HepG2 (cell line): ENCODE data around the gene AQP11. TPM values are rescaled to one million over a fixed set of nuclear protein-coding genes. Genes with fewer than 3 reads are reported as not detected.
A peak's percentile ranks its signal among the peaks of the same experiment; 100 is the strongest.

Experiments
- ATF4 ChIP-seq, 2 experiments: fragments of 450-650 bp in 1 of 2; sonication (generic) in 1 of 2; formaldehyde crosslinking; IDR thresholded peaks; 2 replicates each; pipeline versions ENCODE4 v1.5.0 to v1.8.0; 2020 to 2022; ENCODE audit warnings: mild to moderate bottlenecking in 1 of 2, missing genetic modification reagents in 1 of 2
- CENPX ChIP-seq: sonication (generic); formaldehyde crosslinking; IDR thresholded peaks from 2 replicates; pipeline ENCODE4 v1.9.0; 2021; ENCODE audit warnings: mild to moderate bottlenecking, missing genetic modification reagents, moderate library complexity
- FOSL2 ChIP-seq: sonication (generic); formaldehyde crosslinking; IDR thresholded peaks from 2 replicates; pipeline ENCODE4 v1.4.0; 2020; ENCODE audit warnings: missing genetic modification reagents
- FOXA3 ChIP-seq: IDR thresholded peaks from 2 replicates; pipeline ENCODE4 v1.6.1; 2016; ENCODE audit warnings: missing genetic modification reagents, missing compliant biosample characterization
- KAT7 ChIP-seq: IDR thresholded peaks from 2 replicates; pipeline ENCODE4 v1.6.1; 2018; ENCODE audit warnings: borderline replicate concordance, missing compliant biosample characterization
- KLF16 ChIP-seq, 2 experiments: sonication (generic) in 1 of 2; formaldehyde crosslinking in 1 of 2; IDR thresholded peaks; 2 replicates each; pipeline versions ENCODE4 v1.6.1 to v1.8.0; 2016 to 2023; ENCODE audit warnings: missing genetic modification reagents in 2 of 2, missing compliant biosample characterization in 1 of 2
- MBNL3 ChIP-seq: fragments of 250-450 bp; sonication (Bioruptor Pico); conservative IDR thresholded peaks from 2 replicates; pipeline ENCODE4 v1.8.0; 2022; ENCODE audit warnings: mild to moderate bottlenecking, inconsistent platforms
- NBN ChIP-seq: fragments of 450-650 bp; conservative IDR thresholded peaks from 2 replicates; pipeline ENCODE4 v1.6.1; 2017
- ONECUT2 ChIP-seq: sonication (generic); formaldehyde crosslinking; IDR thresholded peaks from 2 replicates; pipeline ENCODE4 v1.4.0; 2020; ENCODE audit warnings: missing genetic modification reagents
- PBX3 ChIP-seq: sonication (generic); formaldehyde crosslinking; IDR thresholded peaks from 2 replicates; pipeline ENCODE4 v1.8.1; 2023; ENCODE audit warnings: missing genetic modification reagents, inconsistent platforms, borderline replicate concordance
- PHF20 ChIP-seq: sonication (generic); formaldehyde crosslinking; IDR thresholded peaks from 2 replicates; pipeline ENCODE4 v1.5.0; 2020; ENCODE audit warnings: mild to moderate bottlenecking, missing genetic modification reagents
- RCOR2 ChIP-seq: IDR thresholded peaks from 2 replicates; pipeline ENCODE4 v1.6.1; 2016; ENCODE audit warnings: missing biosample characterization, missing genetic modification reagents
- SNAI1 ChIP-seq: sonication (generic); formaldehyde crosslinking; IDR thresholded peaks from 2 replicates; pipeline ENCODE4 v1.5.0; 2020; ENCODE audit warnings: mild to moderate bottlenecking, missing genetic modification reagents, borderline replicate concordance
- SP1 ChIP-seq, 2 experiments: fragments of 450-650 bp in 1 of 2; sonication (generic) in 1 of 2; formaldehyde crosslinking in 1 of 2; IDR thresholded peaks; 2 replicates each; pipeline versions ENCODE4 v1.4.0 to v1.6.1; 2016 to 2020; ENCODE audit warnings: missing genetic modification reagents in 1 of 2
- ZNF180 ChIP-seq: sonication (generic); formaldehyde crosslinking; IDR thresholded peaks from 2 replicates; pipeline ENCODE4 v1.4.0; 2020; ENCODE audit warnings: low read depth, missing genetic modification reagents, borderline replicate concordance
- ZNF383 ChIP-seq: sonication (generic); formaldehyde crosslinking; IDR thresholded peaks from 2 replicates; pipeline ENCODE4 v1.4.0; 2020; ENCODE audit warnings: missing genetic modification reagents, mild to moderate bottlenecking, borderline replicate concordance
- ZNF580 ChIP-seq: IDR thresholded peaks from 2 replicates; pipeline ENCODE4 v1.6.1; 2016; ENCODE audit warnings: low read depth, borderline replicate concordance
- ZNF713 ChIP-seq: sonication (generic); formaldehyde crosslinking; IDR thresholded peaks from 2 replicates; pipeline ENCODE4 v1.4.0; 2020; ENCODE audit warnings: mild to moderate bottlenecking, missing genetic modification reagents
- ZNF883 ChIP-seq: sonication (generic); formaldehyde crosslinking; IDR thresholded peaks from 2 replicates; pipeline ENCODE4 v1.5.1; 2020; ENCODE audit warnings: mild to moderate bottlenecking, missing genetic modification reagents; ENCODE audit errors: not compliant biosample characterization
- polyA plus RNA-seq, 8 experiments: library from polyadenylated mRNA; depleted of rRNA in 3 of 8; stranded (reverse) in 7 of 8; unstranded in 1 of 8; fragments of >200 nt; fragmentation: Illumina TruSeq in 4 of 8; extraction: Trizol in 4 of 8; gene quantifications; 2 replicates each; pipeline versions ENCODE4 v1.2.1 to v1.2.3, GENCODE V29; 2011 to 2016; ENCODE audit warnings: low read depth in 4 of 8, missing spikeins in 1 of 8, mixed read lengths in 1 of 8; ENCODE audit not compliant: insufficient read depth in 1 of 8
- total RNA-seq, 5 experiments: library from RNA; depleted of rRNA; stranded (reverse); fragments of >200 nt; fragmentation: Illumina TruSeq; extraction: Trizol; gene quantifications; 2 replicates each; pipeline ENCODE4 v1.2.3, GENCODE V29; 2016; ENCODE audit warnings: low read depth in 1 of 5
- TF ChIP-seq, protein P1 (sequence below): sonication (generic); formaldehyde crosslinking; IDR thresholded peaks from 2 replicates; pipeline ENCODE4 v1.5.0; 2020; ENCODE audit warnings: mild to moderate bottlenecking, low read depth, missing genetic modification reagents, borderline replicate concordance
- TF ChIP-seq, protein P2 (sequence below): sonication (generic); formaldehyde crosslinking; IDR thresholded peaks from 2 replicates; pipeline ENCODE4 v1.4.0; 2020; ENCODE audit warnings: missing genetic modification reagents, mild to moderate bottlenecking, borderline replicate concordance

The AQP11 gene
- total and polyA plus RNA-seq, 2 of the 13 experiments (the other 11 are each of a cell fraction or from before 2014, with no cell fraction given), result 10.4 to 15.3 TPM

DNA sequence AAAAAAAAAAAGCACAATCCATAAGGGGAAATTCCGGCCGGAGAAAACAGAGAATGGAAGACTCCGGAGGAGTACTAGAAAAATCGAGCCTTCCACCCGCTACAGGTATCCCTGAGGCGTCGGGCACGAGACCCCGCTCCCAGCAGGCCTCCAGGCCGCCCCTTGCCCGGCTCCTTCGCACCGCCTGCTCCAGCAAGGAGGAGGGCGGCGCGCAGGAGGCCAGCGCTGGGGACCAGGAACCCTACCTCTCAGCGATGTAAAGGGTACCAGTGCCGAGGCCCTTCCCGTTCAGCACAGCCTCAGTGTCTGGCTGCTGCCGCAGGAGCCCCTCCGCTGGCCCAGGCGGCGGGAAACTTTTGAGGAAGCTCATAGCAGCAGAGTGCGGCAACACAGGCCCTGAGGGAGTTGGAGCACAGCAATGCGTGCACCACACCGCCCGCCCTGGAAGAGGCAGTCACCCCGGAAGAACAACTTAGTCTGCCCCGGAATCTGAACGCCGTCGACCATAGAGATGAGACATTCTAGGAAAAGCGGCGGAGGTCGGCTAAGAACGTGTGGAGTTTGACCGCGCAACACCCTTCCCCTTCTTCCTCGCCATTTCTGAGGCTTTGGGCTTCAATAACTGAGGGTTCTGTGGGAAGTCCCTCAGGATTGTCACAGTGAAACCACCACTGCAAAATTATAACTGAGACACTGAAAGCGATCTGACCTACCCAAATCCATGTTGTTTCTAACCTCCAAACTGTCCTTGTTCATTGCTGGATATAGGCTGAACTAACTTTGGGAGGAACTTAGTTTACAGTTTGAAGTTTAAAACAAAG is 47.8 kb downstream of the AQP11 start, which contains the start of gene CLNS1A (continued):
- TF ChIP-seq CENPX (CRISPR knock-in tag) (no peak), PHF20 (peak; percentile 96), SNAI1 (CRISPR knock-in tag) (no peak), PBX3 (CRISPR knock-in tag) (no peak), ZNF180 (CRISPR knock-in tag) (no peak; the same call in 1 of the 2 replicates), ONECUT2 (no peak), RCOR2 (CRISPR knock-in tag) (0 out of 2 replicates have a peak, but pooled peaks have one; percentile 41), NBN (no peak), ZNF713 (CRISPR knock-in tag) (no peak), SP1 (IDR thresholded peaks at IDR 0.05) (no peak), SP1 (CRISPR knock-in tag; IDR thresholded peaks at IDR 0.05) (no peak), FOXA3 (CRISPR knock-in tag) (peak; percentile 76), KLF16 (CRISPR knock-in tag; IDR thresholded peaks at IDR 0.05) (peak in 1 of 2 experiments; percentile 91; a peak in 2 of 4 replicates), MBNL3 (CRISPR knock-in tag) (no peak), ZNF580 (CRISPR knock-in tag) (peak; percentile 96), ZNF883 (CRISPR knock-in tag) (peak; percentile 31), FOSL2 (CRISPR knock-in tag) (peak; percentile 65), ZNF383 (CRISPR knock-in tag) (no peak), KAT7 (CRISPR knock-in tag) (peak; percentile 87), ATF4 (CRISPR knock-in tag; IDR thresholded peaks at IDR 0.05) (0 out of 4 replicates have a peak, but pooled peaks of 1 of the 2 experiments have one; percentile 47)
- TF ChIP-seq, protein P1, sequence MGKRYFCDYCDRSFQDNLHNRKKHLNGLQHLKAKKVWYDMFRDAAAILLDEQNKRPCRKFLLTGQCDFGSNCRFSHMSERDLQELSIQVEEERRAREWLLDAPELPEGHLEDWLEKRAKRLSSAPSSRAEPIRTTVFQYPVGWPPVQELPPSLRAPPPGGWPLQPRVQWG (CRISPR knock-in tag), result no peak
- TF ChIP-seq, protein P2, sequence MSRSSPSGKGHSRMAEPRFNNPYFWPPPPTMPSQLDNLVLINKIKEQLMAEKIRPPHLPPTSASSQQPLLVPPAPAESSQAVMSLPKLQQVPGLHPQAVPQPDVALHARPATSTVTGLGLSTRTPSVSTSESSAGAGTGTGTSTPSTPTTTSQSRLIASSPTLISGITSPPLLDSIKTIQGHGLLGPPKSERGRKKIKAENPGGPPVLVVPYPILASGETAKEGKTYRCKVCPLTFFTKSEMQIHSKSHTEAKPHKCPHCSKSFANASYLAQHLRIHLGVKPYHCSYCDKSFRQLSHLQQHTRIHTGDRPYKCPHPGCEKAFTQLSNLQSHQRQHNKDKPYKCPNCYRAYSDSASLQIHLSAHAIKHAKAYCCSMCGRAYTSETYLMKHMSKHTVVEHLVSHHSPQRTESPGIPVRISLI (CRISPR knock-in tag), result peak; percentile 60; the same call in 1 of the 2 replicates
